Neural progenitor cell (in vitro differentiated cells): ENCODE measurements around the gene TCF4.

Experiments
- EZH2phosphoT487 ChIP-seq: fragments of 200-600 bp; sonication (generic); IDR thresholded peaks from 2 replicates; pipeline ENCODE4 v1.6.1; 2017; ENCODE audit warnings: antibody characterized with exemption
- TF ChIP-seq, protein P1 (sequence below): fragments of 200-600 bp; sonication (generic); IDR thresholded peaks from 2 replicates; pipeline ENCODE4 v1.5.1; 2017; ENCODE audit warnings: antibody characterized with exemption, mild to moderate bottlenecking

DNA sequence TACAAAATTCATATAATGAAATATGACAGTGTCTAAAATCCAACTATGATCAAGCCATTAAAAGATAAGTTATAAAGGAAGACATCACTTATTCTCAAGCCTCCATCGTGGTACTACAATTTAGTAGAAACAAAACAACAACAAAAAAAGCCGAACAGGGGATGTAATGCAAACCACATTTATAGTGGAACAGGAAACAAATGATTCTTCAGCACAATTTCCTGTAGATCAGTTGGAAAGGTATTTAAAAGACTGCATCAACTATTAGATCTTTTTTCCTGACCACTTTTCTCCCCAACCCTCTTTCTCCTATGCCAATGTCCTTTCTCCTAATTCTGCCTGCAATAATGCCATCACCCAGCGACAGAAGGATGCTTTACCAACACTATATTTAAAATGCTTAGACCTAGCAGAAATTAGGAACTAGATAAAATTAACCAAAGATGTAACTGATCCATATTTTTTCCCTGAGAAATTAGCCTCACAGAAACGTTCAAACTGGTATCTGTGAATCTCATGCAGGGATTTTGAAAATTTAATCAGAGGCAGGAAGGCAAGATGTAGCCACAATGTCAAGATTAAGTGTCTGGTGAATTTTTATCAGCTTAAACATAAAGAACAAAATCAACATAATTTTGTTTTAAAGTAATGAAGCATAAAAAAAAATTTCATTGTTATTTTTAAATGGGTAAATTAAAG lies 271.4 kb downstream of the TCF4 start:
- TF ChIP-seq, protein P1, sequence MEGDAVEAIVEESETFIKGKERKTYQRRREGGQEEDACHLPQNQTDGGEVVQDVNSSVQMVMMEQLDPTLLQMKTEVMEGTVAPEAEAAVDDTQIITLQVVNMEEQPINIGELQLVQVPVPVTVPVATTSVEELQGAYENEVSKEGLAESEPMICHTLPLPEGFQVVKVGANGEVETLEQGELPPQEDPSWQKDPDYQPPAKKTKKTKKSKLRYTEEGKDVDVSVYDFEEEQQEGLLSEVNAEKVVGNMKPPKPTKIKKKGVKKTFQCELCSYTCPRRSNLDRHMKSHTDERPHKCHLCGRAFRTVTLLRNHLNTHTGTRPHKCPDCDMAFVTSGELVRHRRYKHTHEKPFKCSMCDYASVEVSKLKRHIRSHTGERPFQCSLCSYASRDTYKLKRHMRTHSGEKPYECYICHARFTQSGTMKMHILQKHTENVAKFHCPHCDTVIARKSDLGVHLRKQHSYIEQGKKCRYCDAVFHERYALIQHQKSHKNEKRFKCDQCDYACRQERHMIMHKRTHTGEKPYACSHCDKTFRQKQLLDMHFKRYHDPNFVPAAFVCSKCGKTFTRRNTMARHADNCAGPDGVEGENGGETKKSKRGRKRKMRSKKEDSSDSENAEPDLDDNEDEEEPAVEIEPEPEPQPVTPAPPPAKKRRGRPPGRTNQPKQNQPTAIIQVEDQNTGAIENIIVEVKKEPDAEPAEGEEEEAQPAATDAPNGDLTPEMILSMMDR = no peak
- no peak for TF ChIP-seq EZH2phosphoT487
